Pancreas (tissue), 10 donors: ENCODE results near the gene B3GNT4. TPM values are rescaled to one million over a fixed set of nuclear protein-coding genes. Genes with fewer than 3 reads are reported as not detected.
"Not testable (repeated sequence)": the region's sequence is repeated elsewhere in the genome, so short reads cannot be mapped to it uniquely, and the experiment has no call there.

Source experiments
- ATAC-seq, 4 donors: fragments of 200-7000 bp; cut with Tn5 transposase; one replicate each; pipeline versions ENCODE4 v1.8.0 to v1.9.1; 2020; ENCODE audit warnings: mild to moderate bottlenecking in 4 of 4, moderate library complexity in 4 of 4
- DNase-seq, 6 donors: peaks; one replicate each; pipeline ENCODE4 v3.0.0-alpha.2; 2020
- FAIRE-seq: peaks from 2 replicates; lab custom pipeline; 2012; peaks lifted over from hg19 to GRCh38; lab: Jason Lieb, UNC
- H3K27ac ChIP-seq, 4 donors: fragments of 200-600 bp; sonication (generic); 1 replicate in 3 of 4; 2 replicates in 1 of 4; pipeline versions ENCODE4 v1.5.0 to v1.8.0; 2020
- H3K27me3 ChIP-seq, 4 donors: fragments of 200-600 bp; one replicate each; pipeline ENCODE4 v1.8.0; 2021
- H3K36me3 ChIP-seq, 3 donors: fragments of 200-600 bp; sonication (generic) in 1 of 3; one replicate each; pipeline versions ENCODE4 v1.5.0 to v1.8.0; 2020 to 2021
- H3K4me1 ChIP-seq, 3 donors: fragments of 200-600 bp; one replicate each; pipeline ENCODE4 v1.8.0; 2021
- H3K4me3 ChIP-seq, 4 donors: fragments of 200-600 bp; sonication (generic) in 2 of 4; one replicate each; pipeline versions ENCODE4 v1.5.0 to v1.8.0; 2020 to 2021
- H3K9me3 ChIP-seq, 4 donors: fragments of 200-600 bp; one replicate each; pipeline ENCODE4 v1.8.0; 2021
- CTCF ChIP-seq, 4 donors: fragments of 200-600 bp; sonication (generic) in 3 of 4; IDR thresholded peaks; one replicate each; pipeline versions ENCODE4 v1.5.0 to v1.8.0; 2021; ENCODE audit warnings: antibody characterized with exemption in 4 of 4
- whole genome bisulfite sequencing, 2 donors: extraction: QIAGEN DNeasy Blood & Tissue Kit; methylation state at CpG; one replicate each; pipeline ENCODE4 v1.1.7; 2013; 5-methylcytosine and 5-hydroxymethylcytosine counted together
- intact Hi-C, 3 donors: fragments of 100-400 bp; cut with DNase I; formaldehyde crosslinking; loops; one replicate each; pipeline versions ENCODE4 v1.11.1 to v1.14.2; 2022
- polyA plus RNA-seq, 2 donors: library from polyadenylated mRNA; stranded (reverse); fragments of 200-250 nt; gene quantifications; one replicate each; pipeline ENCODE4 v1.2.3, GENCODE V29; 2013
- total RNA-seq, 6 donors: library from RNA; stranded (reverse); fragmentation: NEBNext Ultra II Directional in 4 of 6; extraction: Animal tissue kit (Norgen Biotek cat#: 25700) in 4 of 6; gene quantifications; one replicate each; pipeline versions ENCODE4 v1.2.1 to v1.2.4, GENCODE V29; 2021 to 2023
- donor health status: healthy with polysubstance abuse.
- donor health status: DM: no; HTN: no; CAD: no; lungs with moderate emphysema.
- donor health status: DM: no; HTN: no; CAD: no.
- donor health status: control.
- donor health status: control.
- donor health status: Bipolar disorder and iron deficiency.
- donor health status: DM: yes; HTN: yes; CAD: no.
- donor health status: DM: no; HTN: no; CAD: no.
- donor health status: DM: no; HTN: no; CAD: no.
- donor health status: DM: yes; HTN: yes; CAD: no.

B3GNT4 gene
- total and polyA plus RNA-seq, 8 donors: 0.06 to 0.61 (median 0.22) TPM; not detected in 2

- FAIRE-seq: no peak
- H3K27me3 ChIP-seq: no peaks in the 10 kb centered on the region
- peak in 2 of 6 donors; percentile 39 to 60 for DNase-seq
- WGBS, 2 donors: 79 to 86% methylated on average over 29 of the region's 29 CpGs
- no peak for ATAC-seq
- H3K27ac ChIP-seq: no peak overlapping the region
- H3K4me3 ChIP-seq: no peak overlapping the region
- H3K4me1 ChIP-seq: peaks cover 0 to 7% (median 5%) of the 10 kb centered on the region in 3 donors
- intact Hi-C loops: loop anchor here in 2 of 3 donors (5.0 to 10.0 kb wide), 2 partner anchors 142 to 285 kb away; partner anchors contain the start of gene CFAP251 (in 1 of the 2)
- H3K36me3 ChIP-seq: no peaks in the 10 kb centered on the region
- no peak for TF ChIP-seq CTCF (IDR thresholded peaks at IDR 0.05)
- no peaks in the 10 kb centered on the region for H3K9me3 ChIP-seq
These were observed 3.8 kb upstream of the B3GNT4 start for GRCh38 chr12:122199484-122200355.

- TF ChIP-seq CTCF (IDR thresholded peaks at IDR 0.05): no peak
- no peak for FAIRE-seq
- peaks cover 0 to 7% (median 5%) of the 10 kb centered on the region in 3 donors for H3K4me1 ChIP-seq
- H3K9me3 ChIP-seq: no peaks in the 10 kb centered on the region
- intact Hi-C loops: loop anchor here in 1 of 3 donors (5.0 kb wide), 1 partner anchor 143 kb away; no protein-coding TSS in a partner anchor
- no peak overlapping the region for H3K4me3 ChIP-seq
- no peak overlapping the region for H3K27ac ChIP-seq
- no peak for ATAC-seq
- WGBS, 2 donors: 66 to 69% methylated on average over 22 to 24 of the region's 24 CpGs
- DNase-seq: peak in 2 of 6 donors; percentile 55 to 57
- H3K27me3 ChIP-seq: no peaks in the 10 kb centered on the region
- no peaks in the 10 kb centered on the region for H3K36me3 ChIP-seq
These were observed 2.9 kb upstream of the B3GNT4 start for GRCh38 chr12:122200541-122201175.

DNA sequence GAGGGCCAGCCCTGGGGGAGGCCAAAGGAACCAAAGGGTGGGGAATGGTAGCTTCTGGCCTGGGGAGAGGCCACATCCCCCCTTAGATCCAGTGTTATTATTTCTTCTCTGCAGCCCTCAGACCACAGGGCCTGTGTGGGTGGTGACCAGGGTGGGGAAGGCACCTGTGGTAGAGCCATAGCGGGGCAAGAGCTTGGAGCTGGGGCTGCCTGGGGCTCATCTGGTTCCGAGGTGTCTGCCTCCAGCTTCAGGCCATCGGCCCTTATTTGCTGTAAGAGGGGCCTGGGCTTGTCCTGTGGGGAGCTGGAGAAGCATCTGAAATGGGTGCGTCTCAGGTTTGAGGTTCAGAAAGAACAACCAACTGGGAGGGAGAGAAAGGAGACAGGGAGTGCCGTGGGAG lies 2.1 kb upstream of the B3GNT4 start:
- Histone ChIP-seq H3K4me3 (no peak overlapping the region), H3K4me1 (peaks cover 0 to 7% (median 5%) of the 10 kb centered on the region in 3 donors), H3K36me3 (no peaks in the 10 kb centered on the region), H3K27me3 (no peaks in the 10 kb centered on the region), H3K9me3 (no peaks in the 10 kb centered on the region), H3K27ac (no peak overlapping the region)
- DNase-seq: peak in 1 of 6 donors; percentile 46
- TF ChIP-seq CTCF (IDR thresholded peaks at IDR 0.05): no peak
- WGBS, 2 donors: 86 to 89% methylated on average over 5 of the region's 5 CpGs
- no peak for FAIRE-seq
- no peak for ATAC-seq
- intact Hi-C loops: loop anchor here in 1 of 3 donors (5.0 kb wide), 1 partner anchor 144 kb away; no protein-coding TSS in a partner anchor

DNA sequence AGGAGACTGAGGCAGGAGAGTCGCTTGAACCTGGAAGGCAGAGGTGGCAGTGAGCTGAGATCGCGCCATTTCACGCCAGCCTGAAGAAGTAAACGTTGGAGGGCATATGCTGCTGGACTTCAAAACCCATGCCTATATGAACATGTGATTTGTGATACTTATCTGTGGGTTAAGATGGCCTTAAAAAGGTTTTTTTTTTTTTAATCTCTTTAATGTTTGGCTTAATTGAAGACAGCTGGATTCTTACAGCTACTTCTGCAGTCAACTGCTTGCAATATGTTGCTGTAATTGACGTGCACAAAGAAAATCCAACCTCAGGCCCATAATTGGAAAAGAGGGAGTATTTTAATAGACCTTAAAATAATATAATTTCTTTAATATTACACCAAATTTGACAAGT lies 1.5 kb upstream of the B3GNT4 start:
- no peak for FAIRE-seq
- intact Hi-C loops: loop anchor here in 1 of 3 donors (5.0 kb wide), 1 partner anchor 145 kb away; no protein-coding TSS in a partner anchor
- 93 to 95% methylated on average over 6 of the region's 6 CpGs for WGBS, 2 donors
- no peak for ATAC-seq
- Histone ChIP-seq H3K36me3 (peaks cover 0 to 1% (median 1%) of the 10 kb centered on the region in 3 donors), H3K4me3 (no peak overlapping the region), H3K27ac (no peak overlapping the region), H3K27me3 (no peaks in the 10 kb centered on the region), H3K4me1 (peaks cover 0 to 7% (median 5%) of the 10 kb centered on the region in 3 donors), H3K9me3 (no peaks in the 10 kb centered on the region)
- TF ChIP-seq CTCF (IDR thresholded peaks at IDR 0.05): no peak
- no peak for DNase-seq

- not testable (repeated sequence) for DNase-seq, H3K36me3 ChIP-seq, H3K27ac ChIP-seq, H3K27me3 ChIP-seq, H3K4me1 ChIP-seq, FAIRE-seq, ATAC-seq, H3K9me3 ChIP-seq
- peak overlapping the region; percentile 28 to 70 (median 44) for H3K4me3 ChIP-seq
- 53 to 54% methylated on average over 19 of the region's 19 CpGs for WGBS, 2 donors
- intact Hi-C loops: loop anchor here in 1 of 3 donors (5.0 kb wide), 1 partner anchor 146 kb away; no protein-coding TSS in a partner anchor
These were observed 698 bp upstream of the B3GNT4 start for GRCh38 chr12:122202811-122203210.
